SK-N-SH treated with all-trans-retinoic acid at 6 μM for 48 hours (cell line): ENCODE results near the gene HHAT.

ENCODE experiments used
- ATAC-seq: fragments of 200-7000 bp; cut with Tn5 transposase; 3 replicates; pipeline ENCODE4 v1.9.1; 2020; ENCODE audit warnings: mild to moderate bottlenecking, moderate library complexity
- ARNTL ChIP-seq: fragments of 450-650 bp; formaldehyde crosslinking; IDR thresholded peaks from 2 replicates; pipeline ENCODE4 v1.5.0; 2020; ENCODE audit warnings: low read depth, mild to moderate bottlenecking, moderate library complexity, borderline replicate concordance
- CSDC2 ChIP-seq: fragments of 250-450 bp; sonication (Bioruptor Pico); IDR thresholded peaks from 2 replicates; pipeline ENCODE4 v1.5.0; 2020; ENCODE audit warnings: mild to moderate bottlenecking, moderate library complexity
- ESRRG ChIP-seq: fragments of 250-450 bp; sonication (Bioruptor Pico); IDR thresholded peaks from 2 replicates; pipeline ENCODE4 v1.6.1; 2021; ENCODE audit warnings: mild to moderate bottlenecking
- GLIS3 ChIP-seq: fragments of 250-450 bp; sonication (Bioruptor Pico); IDR thresholded peaks from 2 replicates; pipeline ENCODE4 v1.5.0; 2020; ENCODE audit warnings: mild to moderate bottlenecking, moderate library complexity
- ISL1 ChIP-seq: fragments of 250-450 bp; sonication (Bioruptor Pico); IDR thresholded peaks from 2 replicates; pipeline ENCODE4 v2.1.2; 2022; ENCODE audit warnings: mild to moderate bottlenecking, moderate library complexity
- OSR1 ChIP-seq: fragments of 250-450 bp; sonication (Bioruptor Pico); IDR thresholded peaks from 2 replicates; pipeline ENCODE4 v1.8.0; 2022; ENCODE audit warnings: moderate library complexity, mild to moderate bottlenecking, inconsistent platforms
- PPARA ChIP-seq: fragments of 250-450 bp; sonication (Bioruptor Pico); IDR thresholded peaks from 2 replicates; pipeline ENCODE4 v1.5.0; 2020; ENCODE audit warnings: mild to moderate bottlenecking, borderline replicate concordance
- RARB ChIP-seq: fragments of 250-450 bp; sonication (Bioruptor Pico); IDR thresholded peaks from 2 replicates; pipeline ENCODE4 v1.8.0; 2021; ENCODE audit warnings: mild to moderate bottlenecking, moderate library complexity
- SNAI2 ChIP-seq: fragments of 250-450 bp; sonication (Bioruptor Pico); IDR thresholded peaks from 2 replicates; pipeline ENCODE4 v1.5.0; 2020; ENCODE audit warnings: mild to moderate bottlenecking, moderate library complexity
- TCF4 ChIP-seq: fragments of 250-450 bp; sonication (Bioruptor Pico); IDR thresholded peaks from 2 replicates; pipeline ENCODE4 v1.8.0; 2021; ENCODE audit warnings: mild to moderate bottlenecking, moderate library complexity, borderline replicate concordance
- TOX ChIP-seq: fragments of 250-450 bp; sonication (Bioruptor Pico); IDR thresholded peaks from 2 replicates; pipeline ENCODE4 v1.8.0; 2021; ENCODE audit warnings: mild to moderate bottlenecking, moderate library complexity, borderline replicate concordance
- ZC3H10 ChIP-seq: fragments of 250-450 bp; sonication (Bioruptor Pico); IDR thresholded peaks from 2 replicates; pipeline ENCODE4 v1.5.1; 2021; ENCODE audit warnings: mild to moderate bottlenecking, moderate library complexity
- ZFP3 ChIP-seq: fragments of 250-450 bp; sonication (Bioruptor Pico); IDR thresholded peaks from 2 replicates; pipeline ENCODE4 v1.5.0; 2020; ENCODE audit warnings: mild to moderate bottlenecking, moderate library complexity
- ZFP30 ChIP-seq: fragments of 450-650 bp; formaldehyde crosslinking; IDR thresholded peaks from 2 replicates; pipeline ENCODE4 v1.5.0; 2022; ENCODE audit warnings: mild to moderate bottlenecking, moderate library complexity
- ZNF565 ChIP-seq: fragments of 450-650 bp; formaldehyde crosslinking; conservative IDR thresholded peaks from 2 replicates; pipeline ENCODE4 v1.5.0; 2020; ENCODE audit warnings: low read depth, mild to moderate bottlenecking, moderate library complexity
- ZNF70 ChIP-seq: fragments of 450-650 bp; formaldehyde crosslinking; IDR thresholded peaks from 2 replicates; pipeline ENCODE4 v1.5.0; 2020; ENCODE audit warnings: mild to moderate bottlenecking, moderate library complexity
- TF ChIP-seq, protein P1 (sequence below): fragments of 250-450 bp; sonication (Bioruptor Pico); IDR thresholded peaks from 2 replicates; pipeline ENCODE4 v1.5.1; 2020; ENCODE audit warnings: low read depth, mild to moderate bottlenecking, moderate library complexity
- TF ChIP-seq, protein P2 (sequence below): fragments of 250-450 bp; sonication (Bioruptor Pico); IDR thresholded peaks from 2 replicates; pipeline ENCODE4 v1.5.1; 2021; ENCODE audit warnings: mild to moderate bottlenecking, moderate library complexity
- TF ChIP-seq, protein P3 (sequence below): fragments of 250-450 bp; sonication (Bioruptor Pico); IDR thresholded peaks from 2 replicates; pipeline ENCODE4 v1.8.0; 2021; ENCODE audit warnings: low read depth, mild to moderate bottlenecking, moderate library complexity, borderline replicate concordance
- TF ChIP-seq, protein P4 (sequence below): fragments of 250-450 bp; sonication (Bioruptor Pico); IDR thresholded peaks from 2 replicates; pipeline ENCODE4 v1.5.0; 2020; ENCODE audit warnings: mild to moderate bottlenecking, moderate library complexity
- TF ChIP-seq, protein P5 (sequence below): fragments of 250-450 bp; sonication (Bioruptor Pico); IDR thresholded peaks from 2 replicates; pipeline ENCODE4 v1.8.0; 2020; ENCODE audit warnings: mild to moderate bottlenecking, moderate library complexity, borderline replicate concordance

Gene HHAT

DNA sequence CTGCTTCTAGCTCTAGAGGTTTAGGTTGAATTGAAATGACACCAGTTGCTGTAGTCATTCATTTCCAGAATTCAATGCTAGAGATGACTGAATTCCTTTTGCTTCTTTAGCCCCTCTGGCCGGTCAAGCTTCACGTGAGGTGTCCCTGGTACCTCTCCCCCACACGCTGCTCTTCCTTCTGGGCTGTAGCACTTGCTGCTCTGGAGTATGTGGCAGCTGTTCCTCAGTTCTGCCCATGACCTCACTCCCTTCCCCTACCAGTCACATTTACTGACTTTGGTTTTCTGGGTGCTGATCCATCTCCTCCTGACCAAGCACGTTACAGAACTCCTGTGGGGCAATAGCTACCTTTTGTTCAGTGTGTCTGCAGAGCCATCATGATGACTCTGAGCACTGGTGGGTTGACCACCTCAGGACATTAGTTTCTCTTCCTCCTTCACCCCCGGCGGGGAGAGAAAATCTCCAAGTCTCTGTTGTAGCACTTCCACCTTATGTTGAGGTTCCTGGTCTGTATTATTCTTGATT lies 128.1 kb downstream of the HHAT start:
- ATAC-seq, result no peak
- TF ChIP-seq CSDC2 (CRISPR knock-in tag) (no peak), ISL1 (CRISPR knock-in tag) (no peak), RARB (CRISPR knock-in tag) (no peak), OSR1 (CRISPR knock-in tag) (no peak), TOX (CRISPR knock-in tag) (no peak), TCF4 (CRISPR knock-in tag) (no peak), ZC3H10 (CRISPR knock-in tag) (no peak), GLIS3 (CRISPR knock-in tag) (no peak), ZFP30 (CRISPR knock-in tag) (no peak), PPARA (CRISPR knock-in tag) (no peak), ESRRG (no peak), ZNF70 (CRISPR knock-in tag) (no peak)
- TF ChIP-seq, protein P1, sequence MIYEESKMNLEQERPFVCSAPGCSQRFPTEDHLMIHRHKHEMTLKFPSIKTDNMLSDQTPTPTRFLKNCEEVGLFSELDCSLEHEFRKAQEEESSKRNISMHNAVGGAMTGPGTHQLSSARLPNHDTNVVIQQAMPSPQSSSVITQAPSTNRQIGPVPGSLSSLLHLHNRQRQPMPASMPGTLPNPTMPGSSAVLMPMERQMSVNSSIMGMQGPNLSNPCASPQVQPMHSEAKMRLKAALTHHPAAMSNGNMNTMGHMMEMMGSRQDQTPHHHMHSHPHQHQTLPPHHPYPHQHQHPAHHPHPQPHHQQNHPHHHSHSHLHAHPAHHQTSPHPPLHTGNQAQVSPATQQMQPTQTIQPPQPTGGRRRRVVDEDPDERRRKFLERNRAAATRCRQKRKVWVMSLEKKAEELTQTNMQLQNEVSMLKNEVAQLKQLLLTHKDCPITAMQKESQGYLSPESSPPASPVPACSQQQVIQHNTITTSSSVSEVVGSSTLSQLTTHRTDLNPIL (CRISPR knock-in tag), result no peak
- TF ChIP-seq, protein P2, sequence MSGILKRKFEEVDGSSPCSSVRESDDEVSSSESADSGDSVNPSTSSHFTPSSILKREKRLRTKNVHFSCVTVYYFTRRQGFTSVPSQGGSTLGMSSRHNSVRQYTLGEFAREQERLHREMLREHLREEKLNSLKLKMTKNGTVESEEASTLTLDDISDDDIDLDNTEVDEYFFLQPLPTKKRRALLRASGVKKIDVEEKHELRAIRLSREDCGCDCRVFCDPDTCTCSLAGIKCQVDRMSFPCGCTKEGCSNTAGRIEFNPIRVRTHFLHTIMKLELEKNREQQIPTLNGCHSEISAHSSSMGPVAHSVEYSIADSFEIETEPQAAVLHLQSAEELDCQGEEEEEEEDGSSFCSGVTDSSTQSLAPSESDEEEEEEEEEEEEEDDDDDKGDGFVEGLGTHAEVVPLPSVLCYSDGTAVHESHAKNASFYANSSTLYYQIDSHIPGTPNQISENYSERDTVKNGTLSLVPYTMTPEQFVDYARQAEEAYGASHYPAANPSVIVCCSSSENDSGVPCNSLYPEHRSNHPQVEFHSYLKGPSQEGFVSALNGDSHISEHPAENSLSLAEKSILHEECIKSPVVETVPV (CRISPR knock-in tag), result no peak
- TF ChIP-seq, protein P3, sequence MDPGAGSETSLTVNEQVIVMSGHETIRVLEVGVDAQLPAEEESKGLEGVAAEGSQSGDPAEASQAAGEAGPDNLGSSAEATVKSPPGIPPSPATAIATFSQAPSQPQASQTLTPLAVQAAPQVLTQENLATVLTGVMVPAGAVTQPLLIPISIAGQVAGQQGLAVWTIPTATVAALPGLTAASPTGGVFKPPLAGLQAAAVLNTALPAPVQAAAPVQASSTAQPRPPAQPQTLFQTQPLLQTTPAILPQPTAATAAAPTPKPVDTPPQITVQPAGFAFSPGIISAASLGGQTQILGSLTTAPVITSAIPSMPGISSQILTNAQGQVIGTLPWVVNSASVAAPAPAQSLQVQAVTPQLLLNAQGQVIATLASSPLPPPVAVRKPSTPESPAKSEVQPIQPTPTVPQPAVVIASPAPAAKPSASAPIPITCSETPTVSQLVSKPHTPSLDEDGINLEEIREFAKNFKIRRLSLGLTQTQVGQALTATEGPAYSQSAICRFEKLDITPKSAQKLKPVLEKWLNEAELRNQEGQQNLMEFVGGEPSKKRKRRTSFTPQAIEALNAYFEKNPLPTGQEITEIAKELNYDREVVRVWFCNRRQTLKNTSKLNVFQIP (CRISPR knock-in tag), result no peak
- TF ChIP-seq, protein P4, sequence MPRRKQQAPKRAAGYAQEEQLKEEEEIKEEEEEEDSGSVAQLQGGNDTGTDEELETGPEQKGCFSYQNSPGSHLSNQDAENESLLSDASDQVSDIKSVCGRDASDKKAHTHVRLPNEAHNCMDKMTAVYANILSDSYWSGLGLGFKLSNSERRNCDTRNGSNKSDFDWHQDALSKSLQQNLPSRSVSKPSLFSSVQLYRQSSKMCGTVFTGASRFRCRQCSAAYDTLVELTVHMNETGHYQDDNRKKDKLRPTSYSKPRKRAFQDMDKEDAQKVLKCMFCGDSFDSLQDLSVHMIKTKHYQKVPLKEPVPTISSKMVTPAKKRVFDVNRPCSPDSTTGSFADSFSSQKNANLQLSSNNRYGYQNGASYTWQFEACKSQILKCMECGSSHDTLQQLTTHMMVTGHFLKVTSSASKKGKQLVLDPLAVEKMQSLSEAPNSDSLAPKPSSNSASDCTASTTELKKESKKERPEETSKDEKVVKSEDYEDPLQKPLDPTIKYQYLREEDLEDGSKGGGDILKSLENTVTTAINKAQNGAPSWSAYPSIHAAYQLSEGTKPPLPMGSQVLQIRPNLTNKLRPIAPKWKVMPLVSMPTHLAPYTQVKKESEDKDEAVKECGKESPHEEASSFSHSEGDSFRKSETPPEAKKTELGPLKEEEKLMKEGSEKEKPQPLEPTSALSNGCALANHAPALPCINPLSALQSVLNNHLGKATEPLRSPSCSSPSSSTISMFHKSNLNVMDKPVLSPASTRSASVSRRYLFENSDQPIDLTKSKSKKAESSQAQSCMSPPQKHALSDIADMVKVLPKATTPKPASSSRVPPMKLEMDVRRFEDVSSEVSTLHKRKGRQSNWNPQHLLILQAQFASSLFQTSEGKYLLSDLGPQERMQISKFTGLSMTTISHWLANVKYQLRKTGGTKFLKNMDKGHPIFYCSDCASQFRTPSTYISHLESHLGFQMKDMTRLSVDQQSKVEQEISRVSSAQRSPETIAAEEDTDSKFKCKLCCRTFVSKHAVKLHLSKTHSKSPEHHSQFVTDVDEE (CRISPR knock-in tag), result no peak
- TF ChIP-seq, protein P5, sequence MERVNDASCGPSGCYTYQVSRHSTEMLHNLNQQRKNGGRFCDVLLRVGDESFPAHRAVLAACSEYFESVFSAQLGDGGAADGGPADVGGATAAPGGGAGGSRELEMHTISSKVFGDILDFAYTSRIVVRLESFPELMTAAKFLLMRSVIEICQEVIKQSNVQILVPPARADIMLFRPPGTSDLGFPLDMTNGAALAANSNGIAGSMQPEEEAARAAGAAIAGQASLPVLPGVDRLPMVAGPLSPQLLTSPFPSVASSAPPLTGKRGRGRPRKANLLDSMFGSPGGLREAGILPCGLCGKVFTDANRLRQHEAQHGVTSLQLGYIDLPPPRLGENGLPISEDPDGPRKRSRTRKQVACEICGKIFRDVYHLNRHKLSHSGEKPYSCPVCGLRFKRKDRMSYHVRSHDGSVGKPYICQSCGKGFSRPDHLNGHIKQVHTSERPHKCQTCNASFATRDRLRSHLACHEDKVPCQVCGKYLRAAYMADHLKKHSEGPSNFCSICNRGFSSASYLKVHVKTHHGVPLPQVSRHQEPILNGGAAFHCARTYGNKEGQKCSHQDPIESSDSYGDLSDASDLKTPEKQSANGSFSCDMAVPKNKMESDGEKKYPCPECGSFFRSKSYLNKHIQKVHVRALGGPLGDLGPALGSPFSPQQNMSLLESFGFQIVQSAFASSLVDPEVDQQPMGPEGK (CRISPR knock-in tag), result no peak

DNA sequence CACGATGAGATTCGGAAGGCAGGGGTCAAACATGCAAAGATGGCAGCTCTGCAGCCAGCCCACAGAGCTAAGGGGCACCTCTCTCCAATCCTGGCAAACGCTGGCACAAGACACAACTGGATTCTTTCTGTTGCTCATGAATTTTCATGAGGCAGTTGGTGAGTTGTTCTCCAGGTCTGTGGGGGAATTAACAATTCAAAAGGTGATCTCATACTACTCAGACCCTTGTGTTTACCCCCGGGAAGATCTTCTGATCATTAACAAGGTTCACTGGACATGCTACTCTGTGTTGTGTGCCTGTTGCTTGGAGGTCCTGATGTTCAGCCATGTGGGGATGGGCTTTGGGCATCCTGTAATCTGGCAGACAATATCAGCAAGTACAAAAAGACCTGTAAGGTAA lies 128.9 kb downstream of the HHAT start:
- ATAC-seq, result no peak
- TF ChIP-seq ZNF565, result no peak
- no peak for TF ChIP-seq ISL1 (CRISPR knock-in tag)
- no peak for TF ChIP-seq TCF4 (CRISPR knock-in tag)
- no peak for TF ChIP-seq TOX (CRISPR knock-in tag)
- TF ChIP-seq, protein P2 (CRISPR knock-in tag), result no peak
- no peak for TF ChIP-seq RARB (CRISPR knock-in tag)
- TF ChIP-seq OSR1 (CRISPR knock-in tag), result no peak
- TF ChIP-seq ARNTL (CRISPR knock-in tag), result no peak
- no peak for TF ChIP-seq ZFP3
- no peak for TF ChIP-seq PPARA (CRISPR knock-in tag)
- TF ChIP-seq, protein P5 (CRISPR knock-in tag), result no peak
- TF ChIP-seq, protein P1 (CRISPR knock-in tag), result no peak
- TF ChIP-seq ZFP30 (CRISPR knock-in tag), result no peak
- no peak for TF ChIP-seq SNAI2 (CRISPR knock-in tag)
- TF ChIP-seq, all 23 proteins: peak for 0
